ENCODE data around the gene SGK2. TPM values are rescaled to one million over a fixed set of nuclear protein-coding genes. Genes with fewer than 3 reads are reported as not detected.

Gene SGK2
- total and polyA plus RNA-seq, 2 experiments from 2014 or later: 0.42 TPM; not detected in 1

DNA sequence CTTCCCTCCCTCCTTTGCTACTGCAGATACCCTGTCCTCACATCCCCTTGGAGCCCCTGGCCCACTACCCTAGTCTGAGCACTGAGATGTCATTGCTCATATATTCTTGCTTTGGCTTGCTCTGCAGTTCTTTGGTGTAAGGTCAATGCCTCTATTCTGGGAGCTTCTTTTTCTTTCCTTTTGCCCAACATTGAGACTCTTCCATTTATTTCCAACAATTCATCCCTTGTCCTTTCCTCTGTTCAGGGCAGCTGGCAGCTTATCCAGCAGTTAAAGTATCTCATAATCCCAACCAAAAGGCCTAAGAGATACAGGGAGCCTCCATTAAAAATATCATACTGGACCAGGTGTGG, 27.8 kb upstream of the SGK2 start:
- Histone ChIP-seq H3K4me2 (no peak overlapping the region), H3F3A (replicated peaks; ENCODE audit: low read depth) (no peaks in the 10 kb centered on the region), H3K27ac (ENCODE audit: low read depth) (no peak overlapping the region), H3K4me3 (no peak overlapping the region), H3K36me3 (ENCODE audit: insufficient read depth) (no peaks in the 10 kb centered on the region), H4K20me1 (replicated peaks; ENCODE audit: insufficient read depth) (no peaks in the 10 kb centered on the region), H2AFZ (no peak overlapping the region), H3K79me2 (replicated peaks; ENCODE audit: insufficient read depth) (no peaks in the 10 kb centered on the region), H3K27me3 (ENCODE audit: insufficient read depth) (no peaks in the 10 kb centered on the region), H3K4me1 (ENCODE audit: insufficient read depth) (no peaks in the 10 kb centered on the region), H3K9me2 (ENCODE audit: insufficient read depth) (no peaks in the 10 kb centered on the region)
- Mint-ChIP-seq H3K4me1 (no peaks in the 10 kb centered on the region), H3K9me3 (no peaks in the 10 kb centered on the region; the same call in 2 of the 3 replicates), H3K36me3 (ENCODE audit: low read depth) (peaks cover 3% of the 10 kb centered on the region; the same call in 1 of the 3 replicates), H3K27ac (no peak overlapping the region; the same call in 1 of the 2 replicates), H3K4me3 (no peak overlapping the region), H3K27me3 (ENCODE audit: insufficient read depth, low read depth, poor library complexity) (peaks cover 4% of the 10 kb centered on the region)
- ATAC-seq: no peak
- no peak for DNase-seq (ENCODE audit: low spot score)
- no peak for TF ChIP-seq NANOG (IDR thresholded peaks at IDR 0.05; ENCODE audit: borderline replicate concordance)
- no peak for TF ChIP-seq STAT1 (IDR thresholded peaks at IDR 0.05; ENCODE audit: unreplicated experiment)
- TF ChIP-seq, protein P1, sequence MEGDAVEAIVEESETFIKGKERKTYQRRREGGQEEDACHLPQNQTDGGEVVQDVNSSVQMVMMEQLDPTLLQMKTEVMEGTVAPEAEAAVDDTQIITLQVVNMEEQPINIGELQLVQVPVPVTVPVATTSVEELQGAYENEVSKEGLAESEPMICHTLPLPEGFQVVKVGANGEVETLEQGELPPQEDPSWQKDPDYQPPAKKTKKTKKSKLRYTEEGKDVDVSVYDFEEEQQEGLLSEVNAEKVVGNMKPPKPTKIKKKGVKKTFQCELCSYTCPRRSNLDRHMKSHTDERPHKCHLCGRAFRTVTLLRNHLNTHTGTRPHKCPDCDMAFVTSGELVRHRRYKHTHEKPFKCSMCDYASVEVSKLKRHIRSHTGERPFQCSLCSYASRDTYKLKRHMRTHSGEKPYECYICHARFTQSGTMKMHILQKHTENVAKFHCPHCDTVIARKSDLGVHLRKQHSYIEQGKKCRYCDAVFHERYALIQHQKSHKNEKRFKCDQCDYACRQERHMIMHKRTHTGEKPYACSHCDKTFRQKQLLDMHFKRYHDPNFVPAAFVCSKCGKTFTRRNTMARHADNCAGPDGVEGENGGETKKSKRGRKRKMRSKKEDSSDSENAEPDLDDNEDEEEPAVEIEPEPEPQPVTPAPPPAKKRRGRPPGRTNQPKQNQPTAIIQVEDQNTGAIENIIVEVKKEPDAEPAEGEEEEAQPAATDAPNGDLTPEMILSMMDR (conservative IDR thresholded peaks at IDR 0.05; ENCODE audit: low read depth in 2 of 2): no peak
- no peak for TF ChIP-seq POLR2AphosphoS5 (IDR thresholded peaks at IDR 0.05; ENCODE audit: low read depth)
- TF ChIP-seq CREB1 (CRISPR knock-in tag; IDR thresholded peaks at IDR 0.05; ENCODE audit: low read depth): no peak
- TF ChIP-seq ZNF331 (CRISPR knock-in tag; IDR thresholded peaks at IDR 0.05; ENCODE audit: low read depth): no peak
- TF ChIP-seq, protein P2, sequence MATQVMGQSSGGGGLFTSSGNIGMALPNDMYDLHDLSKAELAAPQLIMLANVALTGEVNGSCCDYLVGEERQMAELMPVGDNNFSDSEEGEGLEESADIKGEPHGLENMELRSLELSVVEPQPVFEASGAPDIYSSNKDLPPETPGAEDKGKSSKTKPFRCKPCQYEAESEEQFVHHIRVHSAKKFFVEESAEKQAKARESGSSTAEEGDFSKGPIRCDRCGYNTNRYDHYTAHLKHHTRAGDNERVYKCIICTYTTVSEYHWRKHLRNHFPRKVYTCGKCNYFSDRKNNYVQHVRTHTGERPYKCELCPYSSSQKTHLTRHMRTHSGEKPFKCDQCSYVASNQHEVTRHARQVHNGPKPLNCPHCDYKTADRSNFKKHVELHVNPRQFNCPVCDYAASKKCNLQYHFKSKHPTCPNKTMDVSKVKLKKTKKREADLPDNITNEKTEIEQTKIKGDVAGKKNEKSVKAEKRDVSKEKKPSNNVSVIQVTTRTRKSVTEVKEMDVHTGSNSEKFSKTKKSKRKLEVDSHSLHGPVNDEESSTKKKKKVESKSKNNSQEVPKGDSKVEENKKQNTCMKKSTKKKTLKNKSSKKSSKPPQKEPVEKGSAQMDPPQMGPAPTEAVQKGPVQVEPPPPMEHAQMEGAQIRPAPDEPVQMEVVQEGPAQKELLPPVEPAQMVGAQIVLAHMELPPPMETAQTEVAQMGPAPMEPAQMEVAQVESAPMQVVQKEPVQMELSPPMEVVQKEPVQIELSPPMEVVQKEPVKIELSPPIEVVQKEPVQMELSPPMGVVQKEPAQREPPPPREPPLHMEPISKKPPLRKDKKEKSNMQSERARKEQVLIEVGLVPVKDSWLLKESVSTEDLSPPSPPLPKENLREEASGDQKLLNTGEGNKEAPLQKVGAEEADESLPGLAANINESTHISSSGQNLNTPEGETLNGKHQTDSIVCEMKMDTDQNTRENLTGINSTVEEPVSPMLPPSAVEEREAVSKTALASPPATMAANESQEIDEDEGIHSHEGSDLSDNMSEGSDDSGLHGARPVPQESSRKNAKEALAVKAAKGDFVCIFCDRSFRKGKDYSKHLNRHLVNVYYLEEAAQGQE (IDR thresholded peaks at IDR 0.05; ENCODE audit: unreplicated experiment): no peak
- TF ChIP-seq, protein P3, sequence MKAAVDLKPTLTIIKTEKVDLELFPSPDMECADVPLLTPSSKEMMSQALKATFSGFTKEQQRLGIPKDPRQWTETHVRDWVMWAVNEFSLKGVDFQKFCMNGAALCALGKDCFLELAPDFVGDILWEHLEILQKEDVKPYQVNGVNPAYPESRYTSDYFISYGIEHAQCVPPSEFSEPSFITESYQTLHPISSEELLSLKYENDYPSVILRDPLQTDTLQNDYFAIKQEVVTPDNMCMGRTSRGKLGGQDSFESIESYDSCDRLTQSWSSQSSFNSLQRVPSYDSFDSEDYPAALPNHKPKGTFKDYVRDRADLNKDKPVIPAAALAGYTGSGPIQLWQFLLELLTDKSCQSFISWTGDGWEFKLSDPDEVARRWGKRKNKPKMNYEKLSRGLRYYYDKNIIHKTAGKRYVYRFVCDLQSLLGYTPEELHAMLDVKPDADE (IDR thresholded peaks at IDR 0.05): no peak
- TF ChIP-seq JUNB (IDR thresholded peaks at IDR 0.05; ENCODE audit: unreplicated experiment): no peak
- no peak for TF ChIP-seq EZH2phosphoT487 (IDR thresholded peaks at IDR 0.05; ENCODE audit: unreplicated experiment)
- no peak for TF ChIP-seq EZH2 (IDR thresholded peaks at IDR 0.05; ENCODE audit: low read depth, unreplicated experiment)
- TF ChIP-seq ZNF114 (CRISPR knock-in tag; IDR thresholded peaks at IDR 0.05): no peak
- TF ChIP-seq, protein P4, sequence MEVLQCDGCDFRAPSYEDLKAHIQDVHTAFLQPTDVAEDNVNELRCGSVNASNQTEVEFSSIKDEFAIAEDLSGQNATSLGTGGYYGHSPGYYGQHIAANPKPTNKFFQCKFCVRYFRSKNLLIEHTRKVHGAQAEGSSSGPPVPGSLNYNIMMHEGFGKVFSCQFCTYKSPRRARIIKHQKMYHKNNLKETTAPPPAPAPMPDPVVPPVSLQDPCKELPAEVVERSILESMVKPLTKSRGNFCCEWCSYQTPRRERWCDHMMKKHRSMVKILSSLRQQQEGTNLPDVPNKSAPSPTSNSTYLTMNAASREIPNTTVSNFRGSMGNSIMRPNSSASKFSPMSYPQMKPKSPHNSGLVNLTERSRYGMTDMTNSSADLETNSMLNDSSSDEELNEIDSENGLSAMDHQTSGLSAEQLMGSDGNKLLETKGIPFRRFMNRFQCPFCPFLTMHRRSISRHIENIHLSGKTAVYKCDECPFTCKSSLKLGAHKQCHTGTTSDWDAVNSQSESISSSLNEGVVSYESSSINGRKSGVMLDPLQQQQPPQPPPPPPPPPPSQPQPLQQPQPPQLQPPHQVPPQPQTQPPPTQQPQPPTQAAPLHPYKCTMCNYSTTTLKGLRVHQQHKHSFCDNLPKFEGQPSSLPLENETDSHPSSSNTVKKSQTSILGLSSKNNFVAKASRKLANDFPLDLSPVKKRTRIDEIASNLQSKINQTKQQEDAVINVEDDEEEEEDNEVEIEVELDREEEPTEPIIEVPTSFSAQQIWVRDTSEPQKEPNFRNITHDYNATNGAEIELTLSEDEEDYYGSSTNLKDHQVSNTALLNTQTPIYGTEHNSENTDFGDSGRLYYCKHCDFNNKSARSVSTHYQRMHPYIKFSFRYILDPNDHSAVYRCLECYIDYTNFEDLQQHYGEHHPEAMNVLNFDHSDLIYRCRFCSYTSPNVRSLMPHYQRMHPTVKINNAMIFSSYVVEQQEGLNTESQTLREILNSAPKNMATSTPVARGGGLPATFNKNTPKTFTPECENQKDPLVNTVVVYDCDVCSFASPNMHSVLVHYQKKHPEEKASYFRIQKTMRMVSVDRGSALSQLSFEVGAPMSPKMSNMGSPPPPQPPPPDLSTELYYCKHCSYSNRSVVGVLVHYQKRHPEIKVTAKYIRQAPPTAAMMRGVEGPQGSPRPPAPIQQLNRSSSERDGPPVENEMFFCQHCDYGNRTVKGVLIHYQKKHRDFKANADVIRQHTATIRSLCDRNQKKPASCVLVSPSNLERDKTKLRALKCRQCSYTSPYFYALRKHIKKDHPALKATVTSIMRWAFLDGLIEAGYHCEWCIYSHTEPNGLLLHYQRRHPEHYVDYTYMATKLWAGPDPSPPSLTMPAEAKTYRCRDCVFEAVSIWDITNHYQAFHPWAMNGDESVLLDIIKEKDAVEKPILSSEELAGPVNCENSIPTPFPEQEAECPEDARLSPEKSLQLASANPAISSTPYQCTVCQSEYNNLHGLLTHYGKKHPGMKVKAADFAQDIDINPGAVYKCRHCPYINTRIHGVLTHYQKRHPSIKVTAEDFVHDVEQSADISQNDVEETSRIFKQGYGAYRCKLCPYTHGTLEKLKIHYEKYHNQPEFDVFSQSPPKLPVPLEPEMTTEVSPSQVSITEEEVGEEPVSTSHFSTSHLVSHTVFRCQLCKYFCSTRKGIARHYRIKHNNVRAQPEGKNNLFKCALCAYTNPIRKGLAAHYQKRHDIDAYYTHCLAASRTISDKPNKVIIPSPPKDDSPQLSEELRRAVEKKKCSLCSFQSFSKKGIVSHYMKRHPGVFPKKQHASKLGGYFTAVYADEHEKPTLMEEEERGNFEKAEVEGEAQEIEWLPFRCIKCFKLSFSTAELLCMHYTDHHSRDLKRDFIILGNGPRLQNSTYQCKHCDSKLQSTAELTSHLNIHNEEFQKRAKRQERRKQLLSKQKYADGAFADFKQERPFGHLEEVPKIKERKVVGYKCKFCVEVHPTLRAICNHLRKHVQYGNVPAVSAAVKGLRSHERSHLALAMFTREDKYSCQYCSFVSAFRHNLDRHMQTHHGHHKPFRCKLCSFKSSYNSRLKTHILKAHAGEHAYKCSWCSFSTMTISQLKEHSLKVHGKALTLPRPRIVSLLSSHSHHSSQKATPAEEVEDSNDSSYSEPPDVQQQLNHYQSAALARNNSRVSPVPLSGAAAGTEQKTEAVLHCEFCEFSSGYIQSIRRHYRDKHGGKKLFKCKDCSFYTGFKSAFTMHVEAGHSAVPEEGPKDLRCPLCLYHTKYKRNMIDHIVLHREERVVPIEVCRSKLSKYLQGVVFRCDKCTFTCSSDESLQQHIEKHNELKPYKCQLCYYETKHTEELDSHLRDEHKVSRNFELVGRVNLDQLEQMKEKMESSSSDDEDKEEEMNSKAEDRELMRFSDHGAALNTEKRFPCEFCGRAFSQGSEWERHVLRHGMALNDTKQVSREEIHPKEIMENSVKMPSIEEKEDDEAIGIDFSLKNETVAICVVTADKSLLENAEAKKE (CRISPR knock-in tag; IDR thresholded peaks at IDR 0.05): no peak

All from GM23338 (cell line).